Measurements from ENCODE around the gene FAM200A.

DNA sequence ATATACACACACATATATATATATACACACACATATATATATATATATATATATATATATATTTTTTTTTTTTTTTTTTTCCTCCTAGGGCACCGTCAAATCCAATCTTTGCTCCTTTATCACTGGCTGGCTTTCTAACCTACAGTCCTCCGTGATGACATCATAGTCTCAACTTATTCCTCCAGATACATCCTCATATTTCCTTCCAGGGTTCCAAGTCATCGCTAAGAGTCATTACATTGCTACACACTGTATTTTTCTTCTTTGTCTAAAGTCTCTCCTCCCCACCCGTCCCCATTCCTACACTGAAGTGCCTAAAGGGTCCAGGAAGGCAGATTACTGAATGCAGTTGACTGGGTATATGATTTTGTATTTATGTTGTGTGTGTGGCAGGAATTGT is 1.1 kb upstream of the FAM200A start:
- TF ChIP-seq CTCF (IDR thresholded peaks at IDR 0.05 in 2 of 3, conservative IDR thresholded peaks at IDR 0.05 in 1 of 3; ENCODE audit: borderline replicate concordance in 1 of 3, insufficient read depth in 1 of 3, low read depth in 2 of 3, low read length in 2 of 3) (no peak), POLR2AphosphoS5 (IDR thresholded peaks at IDR 0.05; ENCODE audit: low read depth, low read length) (no peak), EZH2 (IDR thresholded peaks at IDR 0.05) (no peak), POLR2A (IDR thresholded peaks at IDR 0.05; ENCODE audit: borderline replicate concordance, extremely low read depth, insufficient read depth, insufficient read length) (no peak), ATF3 (IDR thresholded peaks at IDR 0.05) (no peak), FOSL1 (IDR thresholded peaks at IDR 0.05; ENCODE audit: low read depth) (no peak)

Measured in HCT116 (cell line).